Measurements from ENCODE around the gene DLG1. TPM values are rescaled to one million over a fixed set of nuclear protein-coding genes. Genes with fewer than 3 reads are reported as not detected.

Gene DLG1
- total and polyA plus RNA-seq, 2 of the 4 experiments (the other 2 are of a cell fraction) = 21.2 to 57.7 TPM

DNA sequence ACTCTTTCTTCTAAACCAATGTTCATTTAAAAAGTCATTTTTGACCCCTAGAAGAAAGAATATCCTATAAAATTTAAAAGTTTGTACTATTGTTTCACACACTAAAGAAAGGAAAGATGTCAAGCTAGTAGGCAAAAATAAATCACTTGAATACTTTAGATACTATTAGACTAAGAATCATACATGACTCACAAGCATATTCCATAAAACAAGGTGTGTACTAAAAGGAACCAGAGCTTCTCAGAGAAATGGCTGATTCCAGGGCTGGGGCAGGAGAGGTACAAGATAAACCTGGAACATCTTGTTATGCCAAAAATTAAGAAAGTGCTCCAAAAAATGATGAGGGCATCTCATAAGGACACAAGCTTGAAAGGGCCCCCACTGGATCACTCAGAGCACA lies 8.7 kb downstream of the DLG1 start:
- dilution Hi-C loops (cut with HindIII; ENCODE audit: low sequenced_read_pairs, unreplicated experiment) = no loop called here
- DNase-seq = peak; percentile 29

More for the DNA sequence above, 8.7 kb downstream of the DLG1 start:
- H3K4me2 ChIP-seq (ENCODE audit: low read depth, low read length) = peak overlapping the region; percentile 59; the same call in 1 of the 2 replicates
- ChIA-PET CTCF (no interaction called here), POLR2A (ENCODE audit: unreplicated experiment) (no interaction called here)
- peaks cover 6% of the 10 kb centered on the region; the same call in 1 of the 2 replicates for H3K4me1 ChIP-seq (ENCODE audit: control insufficient read depth, insufficient read depth, low read length)
- H3K23ac ChIP-seq (ENCODE audit: low read depth, low read length) = no peak overlapping the region
- H2AK5ac ChIP-seq (ENCODE audit: low read depth, low read length) = no peak overlapping the region
- H3K79me1 ChIP-seq (ENCODE audit: low read depth in 1 of 2, low read length in 2 of 2) = peaks cover 18 to 64% of the 10 kb centered on the region in 2 experiments
- BruUV-seq (replicated peaks) = no TSS peak
- H2BK15ac ChIP-seq (ENCODE audit: low read depth, low read length) = no peak overlapping the region
- no peak overlapping the region for H2AFZ ChIP-seq (replicated peaks; ENCODE audit: low read length, poor library complexity)
- H4K91ac ChIP-seq (ENCODE audit: insufficient read depth, low read depth, low read length) = no peak overlapping the region
- peak overlapping the region; percentile 50 for H2BK5ac ChIP-seq (ENCODE audit: low read depth, low read length, poor library complexity, severe bottlenecking)
- H4K20me1 ChIP-seq (ENCODE audit: insufficient read depth, low read length) = peaks cover 8% of the 10 kb centered on the region; the same call in 1 of the 2 replicates
- peaks cover 19% of the 10 kb centered on the region for H3K36me3 ChIP-seq (ENCODE audit: control insufficient read depth, insufficient read depth, low read length)
- H2AK9ac ChIP-seq (replicated peaks; ENCODE audit: low read depth, low read length, poor library complexity) = no peak overlapping the region
- H3K14ac ChIP-seq (replicated peaks; ENCODE audit: low read depth, low read length) = no peak overlapping the region
- no peak overlapping the region for H2BK20ac ChIP-seq (ENCODE audit: low read depth, low read length)
- H4K8ac ChIP-seq (ENCODE audit: low read depth in 2 of 2, low read length in 2 of 2) = no peak overlapping the region
- H3K27ac ChIP-seq (ENCODE audit: insufficient read depth, low read length) = no peak overlapping the region
- no peaks in the 10 kb centered on the region for H3K27me3 ChIP-seq (ENCODE audit: control insufficient read depth, insufficient read depth, low read length)
- no peak overlapping the region for H4K5ac ChIP-seq (ENCODE audit: low read depth, low read length)
- no peak overlapping the region for H3K4me3 ChIP-seq (ENCODE audit: insufficient read depth, low read depth, low read length)
- intact Hi-C loops (cut with micrococcal nuclease) (no loop called here), in situ Hi-C loops (cut with MboI; ENCODE audit: low sequenced_read_pairs) (no loop called here)
- peak; percentile 54 for ATAC-seq (ENCODE audit: low read depth)
- no peak overlapping the region for H3K56ac ChIP-seq (ENCODE audit: extremely low read depth, insufficient read depth, low read length)
- no peaks in the 10 kb centered on the region for H3K9me3 ChIP-seq (ENCODE audit: control insufficient read depth, insufficient read depth, low read length)
- no peak overlapping the region for H3K4ac ChIP-seq (ENCODE audit: low read depth, low read length)
- no peak overlapping the region for H2BK120ac ChIP-seq (ENCODE audit: low read depth, low read length)
- H3K9me1 ChIP-seq (ENCODE audit: insufficient read depth, low read length) = 0 out of 2 replicates have a peak, but pooled peaks cover 2% of the 10 kb centered on the region
- TF ChIP-seq, protein P1, sequence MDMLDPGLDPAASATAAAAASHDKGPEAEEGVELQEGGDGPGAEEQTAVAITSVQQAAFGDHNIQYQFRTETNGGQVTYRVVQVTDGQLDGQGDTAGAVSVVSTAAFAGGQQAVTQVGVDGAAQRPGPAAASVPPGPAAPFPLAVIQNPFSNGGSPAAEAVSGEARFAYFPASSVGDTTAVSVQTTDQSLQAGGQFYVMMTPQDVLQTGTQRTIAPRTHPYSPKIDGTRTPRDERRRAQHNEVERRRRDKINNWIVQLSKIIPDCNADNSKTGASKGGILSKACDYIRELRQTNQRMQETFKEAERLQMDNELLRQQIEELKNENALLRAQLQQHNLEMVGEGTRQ (IDR thresholded peaks at IDR 0.05; ENCODE audit: low read depth, low read length) = no peak
- H3K18ac ChIP-seq (ENCODE audit: low read depth, low read length) = no peak overlapping the region
- no peak overlapping the region for H3K9ac ChIP-seq (ENCODE audit: low read depth, low read length)

Data from IMR-90 (cell line).